HG03565 (cell line): ENCODE data around the gene ADGRG3.
"Not testable (repeated sequence)": the region's sequence is repeated elsewhere in the genome, so short reads cannot be mapped to it uniquely, and the experiment has no call there.

ENCODE experiments used
- ATAC-seq: cut with Tn5 transposase; IDR thresholded peaks from one replicate; pipeline ENCODE4 v1.9.1; 2021; ENCODE audit warnings: mild to moderate bottlenecking, moderate library complexity; ENCODE audit not compliant: unreplicated experiment

Gene ADGRG3

GRCh38 chr16:57661936-57662906, 5.9 kb upstream of the ADGRG3 start:
- no peak for ATAC-seq

GRCh38 chr16:57663436-57663835, 4.7 kb upstream of the ADGRG3 start:
- no peak for ATAC-seq

- ATAC-seq: no peak
These were observed 4.0 kb upstream of the ADGRG3 start for GRCh38 chr16:57663917-57664661.

GRCh38 chr16:57664662-57665025, 3.5 kb upstream of the ADGRG3 start:
- ATAC-seq: no peak

- no peak for ATAC-seq
These were observed 2.6 kb upstream of the ADGRG3 start for GRCh38 chr16:57665541-57665940.

- ATAC-seq: no peak
These were observed 1.6 kb upstream of the ADGRG3 start for GRCh38 chr16:57666353-57667047.

GRCh38 chr16:57667048-57667525, 1.0 kb upstream of the ADGRG3 start:
- ATAC-seq: no peak

- ATAC-seq: no peak
These were observed 412 bp upstream of the ADGRG3 start for GRCh38 chr16:57667526-57668262.

- ATAC-seq: no peak
These were observed 747 bp downstream of the ADGRG3 start for GRCh38 chr16:57668630-57669475.

GRCh38 chr16:57669476-57670162, 1.5 kb downstream of the ADGRG3 start:
- no peak for ATAC-seq

- ATAC-seq: no peak
These were observed 2.1 kb downstream of the ADGRG3 start for GRCh38 chr16:57670196-57670595.

GRCh38 chr16:57671451-57671850, 3.3 kb downstream of the ADGRG3 start:
- not testable (repeated sequence) for ATAC-seq

GRCh38 chr16:57672416-57672815, 4.3 kb downstream of the ADGRG3 start:
- ATAC-seq: no peak

- no peak for ATAC-seq
These were observed 4.7 kb downstream of the ADGRG3 start for GRCh38 chr16:57672824-57673223.

GRCh38 chr16:57675741-57676551, 7.8 kb downstream of the ADGRG3 start:
- ATAC-seq: no peak

GRCh38 chr16:57676553-57677085, 8.5 kb downstream of the ADGRG3 start:
- no peak for ATAC-seq

GRCh38 chr16:57677622-57678369, 9.7 kb downstream of the ADGRG3 start:
- no peak for ATAC-seq
